Upper lobe of left lung (tissue), 4 donors: Measurements from ENCODE around the gene AHRR.
"Not testable (repeated sequence)": the region's sequence is repeated elsewhere in the genome, so short reads cannot be mapped to it uniquely, and the experiment has no call there.

ENCODE experiments used
- CTCF ChIP-seq, 6 experiments: fragments of 450-650 bp in 4 of 6; fragments of 200-600 bp in 2 of 6; sonication (generic) in 2 of 6; IDR thresholded peaks; one replicate each; pipeline ENCODE4 v1.5.1; 2016 to 2019; ENCODE audit warnings: antibody characterized with exemption in 6 of 6
- POLR2A ChIP-seq, 4 donors: fragments of 450-650 bp; IDR thresholded peaks; one replicate each; pipeline ENCODE4 v1.5.1; 2016 to 2017; ENCODE audit warnings: antibody characterized with exemption in 4 of 4, mild to moderate bottlenecking in 2 of 4
- POLR2AphosphoS5 ChIP-seq, 2 donors: sonication (generic); formaldehyde crosslinking; IDR thresholded peaks; one replicate each; pipeline ENCODE4 v1.5.1; 2017; ENCODE audit warnings: antibody characterized with exemption in 2 of 2

- not testable (repeated sequence) for TF ChIP-seq POLR2A, CTCF, POLR2AphosphoS5 (IDR thresholded peaks at IDR 0.05)
These were observed 48.3 kb downstream of the AHRR start for GRCh38 chr5:369869-370236.
